Osteocyte (in vitro differentiated cells): ENCODE data around the gene LOC128125822.

ENCODE experiments used
- DNase-seq: peaks from one replicate; pipeline ENCODE4 v3.0.0; 2021; ENCODE audit warnings: mixed read lengths; ENCODE audit not compliant: unreplicated experiment; ENCODE audit errors: extremely low spot score
- H3K27ac Mint-ChIP-seq: one replicate; pipeline ENCODE4 v1.8.0; 2021; ENCODE audit warnings: mild to moderate bottlenecking, mixed read lengths; ENCODE audit not compliant: unreplicated experiment
- H3K27me3 Mint-ChIP-seq: one replicate; pipeline ENCODE4 v1.8.0; 2021; ENCODE audit warnings: mixed read lengths; ENCODE audit not compliant: unreplicated experiment
- H3K36me3 Mint-ChIP-seq: one replicate; pipeline ENCODE4 v1.8.0; 2021; ENCODE audit warnings: mixed read lengths; ENCODE audit not compliant: unreplicated experiment
- H3K4me1 Mint-ChIP-seq: one replicate; pipeline ENCODE4 v1.8.0; 2021; ENCODE audit warnings: mixed read lengths; ENCODE audit not compliant: unreplicated experiment
- H3K4me3 Mint-ChIP-seq: one replicate; pipeline ENCODE4 v1.8.0; 2021; ENCODE audit warnings: mild to moderate bottlenecking, moderate library complexity, mixed read lengths; ENCODE audit not compliant: unreplicated experiment
- H3K9me3 Mint-ChIP-seq: one replicate; pipeline ENCODE4 v1.8.0; 2021; ENCODE audit warnings: mixed read lengths; ENCODE audit not compliant: unreplicated experiment
- TF ChIP-seq, protein P1 (sequence below): fragments of 200-600 bp; sonication (generic); IDR thresholded peaks from 2 replicates; pipeline ENCODE4 v1.5.0; 2021; ENCODE audit warnings: antibody characterized with exemption, mild to moderate bottlenecking, moderate library complexity

Gene LOC128125822

GRCh38 chr6:63553900-63554299 is 18.4 kb upstream of the LOC128125822 start:
- Mint-ChIP-seq H3K27me3 (peaks cover 17% of the 10 kb centered on the region), H3K36me3 (no peaks in the 10 kb centered on the region), H3K4me3 (no peak overlapping the region), H3K27ac (no peak overlapping the region), H3K4me1 (no peaks in the 10 kb centered on the region), H3K9me3 (peaks cover 4% of the 10 kb centered on the region)
- TF ChIP-seq, protein P1, sequence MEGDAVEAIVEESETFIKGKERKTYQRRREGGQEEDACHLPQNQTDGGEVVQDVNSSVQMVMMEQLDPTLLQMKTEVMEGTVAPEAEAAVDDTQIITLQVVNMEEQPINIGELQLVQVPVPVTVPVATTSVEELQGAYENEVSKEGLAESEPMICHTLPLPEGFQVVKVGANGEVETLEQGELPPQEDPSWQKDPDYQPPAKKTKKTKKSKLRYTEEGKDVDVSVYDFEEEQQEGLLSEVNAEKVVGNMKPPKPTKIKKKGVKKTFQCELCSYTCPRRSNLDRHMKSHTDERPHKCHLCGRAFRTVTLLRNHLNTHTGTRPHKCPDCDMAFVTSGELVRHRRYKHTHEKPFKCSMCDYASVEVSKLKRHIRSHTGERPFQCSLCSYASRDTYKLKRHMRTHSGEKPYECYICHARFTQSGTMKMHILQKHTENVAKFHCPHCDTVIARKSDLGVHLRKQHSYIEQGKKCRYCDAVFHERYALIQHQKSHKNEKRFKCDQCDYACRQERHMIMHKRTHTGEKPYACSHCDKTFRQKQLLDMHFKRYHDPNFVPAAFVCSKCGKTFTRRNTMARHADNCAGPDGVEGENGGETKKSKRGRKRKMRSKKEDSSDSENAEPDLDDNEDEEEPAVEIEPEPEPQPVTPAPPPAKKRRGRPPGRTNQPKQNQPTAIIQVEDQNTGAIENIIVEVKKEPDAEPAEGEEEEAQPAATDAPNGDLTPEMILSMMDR, result no peak
- no peak for DNase-seq

DNA sequence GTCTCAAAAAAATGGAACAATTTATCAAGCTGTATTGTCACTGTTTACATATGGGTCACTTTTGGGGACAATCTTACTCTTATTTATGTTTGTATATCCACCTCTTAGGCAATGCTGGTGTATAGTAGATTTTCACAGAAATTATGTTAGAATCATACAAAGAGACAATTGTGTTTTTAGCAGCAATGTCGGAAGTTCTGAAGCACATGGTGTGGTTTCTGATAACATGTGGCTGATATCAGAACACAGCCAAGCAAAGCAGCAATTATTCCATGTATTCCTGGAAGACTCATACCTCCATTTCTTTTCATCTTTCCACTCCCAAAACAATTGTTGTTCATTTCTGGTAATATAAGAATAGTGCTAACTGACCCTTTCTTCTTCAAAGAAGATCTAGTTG is 17.5 kb upstream of the LOC128125822 start:
- DNase-seq, result no peak
- Mint-ChIP-seq H3K4me1 (no peaks in the 10 kb centered on the region), H3K9me3 (peaks cover 4% of the 10 kb centered on the region), H3K36me3 (no peaks in the 10 kb centered on the region), H3K27me3 (peaks cover 17% of the 10 kb centered on the region), H3K27ac (no peak overlapping the region), H3K4me3 (no peak overlapping the region)
- TF ChIP-seq, protein P1, result no peak

GRCh38 chr6:63556369-63556768 is 15.9 kb upstream of the LOC128125822 start:
- peaks cover 8% of the 10 kb centered on the region for H3K4me1 Mint-ChIP-seq
- H3K4me3 Mint-ChIP-seq, result no peak overlapping the region
- TF ChIP-seq, protein P1, result no peak
- H3K9me3 Mint-ChIP-seq, result peaks cover 4% of the 10 kb centered on the region
- peaks cover 17% of the 10 kb centered on the region for H3K27me3 Mint-ChIP-seq
- no peak for DNase-seq
- no peak overlapping the region for H3K27ac Mint-ChIP-seq
- H3K36me3 Mint-ChIP-seq, result no peaks in the 10 kb centered on the region

DNA sequence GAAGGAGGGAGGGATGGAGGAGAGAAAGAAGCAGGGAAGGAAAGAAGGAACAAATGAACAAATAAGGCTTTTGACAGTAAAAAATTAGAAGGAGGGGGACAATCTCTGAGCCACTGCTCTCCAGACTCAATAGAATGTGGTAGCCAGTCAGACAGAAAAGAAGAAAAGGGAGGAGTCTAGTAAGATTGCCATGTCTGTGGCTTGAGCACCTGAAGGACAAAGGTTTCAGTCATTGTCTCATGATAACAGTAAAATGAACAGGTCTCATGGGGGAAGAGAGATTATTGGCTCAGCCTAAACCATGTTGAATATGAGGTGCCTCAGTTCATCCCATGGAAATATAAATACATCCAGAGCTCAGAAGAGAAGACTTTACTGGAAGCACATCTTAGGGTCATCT is 14.0 kb upstream of the LOC128125822 start:
- TF ChIP-seq, protein P1, result no peak
- Mint-ChIP-seq H3K4me3 (no peak overlapping the region), H3K27ac (no peak overlapping the region)

GRCh38 chr6:63560801-63561287 is 11.4 kb upstream of the LOC128125822 start:
- TF ChIP-seq, protein P1, result no peak
- H3K4me1 Mint-ChIP-seq, result peaks cover 16% of the 10 kb centered on the region
- no peaks in the 10 kb centered on the region for H3K9me3 Mint-ChIP-seq
- peak overlapping the region; percentile 68 for H3K27ac Mint-ChIP-seq
- no peaks in the 10 kb centered on the region for H3K36me3 Mint-ChIP-seq
- H3K27me3 Mint-ChIP-seq, result peaks cover 9% of the 10 kb centered on the region
- no peak overlapping the region for H3K4me3 Mint-ChIP-seq
- no peak for DNase-seq

More for the DNA sequence above, 14.0 kb upstream of the LOC128125822 start:
- peaks cover 9% of the 10 kb centered on the region for H3K4me1 Mint-ChIP-seq
- H3K36me3 Mint-ChIP-seq, result no peaks in the 10 kb centered on the region
- H3K9me3 Mint-ChIP-seq, result peaks cover 4% of the 10 kb centered on the region
- DNase-seq, result no peak
- H3K27me3 Mint-ChIP-seq, result peaks cover 16% of the 10 kb centered on the region
